Measurements from ENCODE around the gene MAZ.
"Not testable (repeated sequence)": the region's sequence is repeated elsewhere in the genome, so short reads cannot be mapped to it uniquely, and the experiment has no call there.

Gene MAZ

DNA sequence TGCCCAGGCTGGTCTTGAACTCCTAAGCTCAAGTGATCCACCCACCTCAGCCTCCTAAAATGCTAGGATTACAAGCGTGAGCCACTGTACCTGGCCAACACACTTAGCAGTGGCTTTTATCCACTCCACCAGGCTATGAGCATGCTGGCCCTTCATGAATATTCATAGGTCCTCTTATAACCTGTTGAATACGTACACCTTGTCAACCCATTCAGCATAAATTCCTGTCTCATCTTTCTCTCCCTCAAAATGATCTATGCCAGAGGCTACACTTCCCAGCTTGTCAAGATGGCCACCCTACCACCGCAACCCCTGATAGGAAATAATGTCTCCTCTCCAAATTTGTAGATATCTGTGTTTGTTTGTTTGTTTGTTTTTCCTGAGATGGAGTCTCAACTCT, 39.3 kb upstream of the MAZ start:
- Histone ChIP-seq H3K4me3 (ENCODE audit: insufficient read depth, low read depth, low read length) (no peak overlapping the region), H3K9me3 (ENCODE audit: control insufficient read depth, low read length) (no peaks in the 10 kb centered on the region), H3K27ac (ENCODE audit: insufficient read depth, low read depth, low read length, poor library complexity, severe bottlenecking) (no peak overlapping the region), H3K27me3 (ENCODE audit: control insufficient read depth, insufficient read depth, low read length, poor library complexity, severe bottlenecking) (no peaks in the 10 kb centered on the region), H3K4me1 (ENCODE audit: control insufficient read depth, insufficient read depth, low read length) (no peaks in the 10 kb centered on the region), H3K36me3 (ENCODE audit: control insufficient read depth, insufficient read depth, low read length) (no peaks in the 10 kb centered on the region)
- 92 to 94% methylated on average over 3 of the region's 3 CpGs for WGBS, 2 experiments

DNA sequence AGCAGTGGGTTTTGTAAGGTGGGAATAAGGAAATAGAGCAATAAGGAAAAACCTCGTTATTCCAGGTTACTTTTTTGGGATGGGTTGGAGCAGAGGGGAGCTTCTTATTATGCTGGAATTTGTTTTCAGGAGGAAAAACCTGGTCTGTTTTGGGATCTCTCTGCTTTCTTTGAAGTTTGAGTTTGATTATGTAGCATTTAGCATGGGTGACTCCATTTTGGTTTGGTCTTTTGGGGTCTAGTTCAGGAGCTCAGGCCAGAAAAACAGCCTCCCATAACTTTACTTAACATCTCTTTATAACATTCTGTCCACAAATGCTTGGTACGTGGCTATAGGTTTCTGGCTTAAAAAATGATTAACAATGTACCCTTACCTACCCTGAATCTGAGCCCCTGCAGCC, 36.8 kb upstream of the MAZ start:
- no peak overlapping the region for H3K4me3 ChIP-seq (ENCODE audit: insufficient read depth, low read depth, low read length)
- no peaks in the 10 kb centered on the region for H3K4me1 ChIP-seq (ENCODE audit: control insufficient read depth, insufficient read depth, low read length)
- H3K27ac ChIP-seq (ENCODE audit: insufficient read depth, low read depth, low read length, poor library complexity, severe bottlenecking), result no peak overlapping the region
- 91 to 92% methylated on average over 2 of the region's 2 CpGs for WGBS, 2 experiments
- no peaks in the 10 kb centered on the region for H3K27me3 ChIP-seq (ENCODE audit: control insufficient read depth, insufficient read depth, low read length, poor library complexity, severe bottlenecking)
- no peaks in the 10 kb centered on the region for H3K9me3 ChIP-seq (ENCODE audit: control insufficient read depth, low read length)
- H3K36me3 ChIP-seq (ENCODE audit: control insufficient read depth, insufficient read depth, low read length), result no peaks in the 10 kb centered on the region

DNA sequence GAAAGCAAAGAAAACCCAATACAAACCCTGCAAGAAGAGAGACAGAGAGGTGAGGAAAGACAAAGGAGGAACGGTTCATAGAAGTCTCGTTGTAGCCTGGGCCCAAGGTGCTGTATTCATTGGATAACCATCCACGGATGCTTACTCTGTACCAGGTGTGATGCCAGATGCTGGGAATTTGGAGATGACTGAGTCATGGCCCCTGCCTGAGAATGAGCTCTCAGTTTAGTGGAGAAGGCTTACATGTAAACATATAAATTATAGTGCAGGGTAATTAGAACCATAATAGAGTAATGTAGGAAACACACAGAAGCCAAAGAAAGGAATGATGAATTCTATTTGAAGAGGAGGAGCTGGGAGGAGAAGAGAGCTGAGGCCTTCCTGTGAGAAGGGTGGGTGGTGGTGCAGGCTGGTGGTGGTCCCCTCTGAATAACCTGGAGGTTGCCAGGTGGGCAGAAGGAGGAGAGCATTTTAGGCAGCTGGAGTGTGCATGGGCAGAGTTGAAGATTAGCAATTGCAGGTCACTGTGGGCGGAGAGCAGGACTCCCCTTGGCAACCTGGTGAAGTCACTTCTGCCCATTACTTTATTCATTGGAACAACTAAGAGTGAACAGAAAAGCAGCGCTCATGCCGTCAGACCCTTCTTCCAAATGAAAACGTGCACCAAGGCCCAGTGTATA, 35.9 kb upstream of the MAZ start:
- 93 to 94% methylated on average over 7 of the region's 7 CpGs for WGBS, 2 experiments
- H3K27me3 ChIP-seq (ENCODE audit: control insufficient read depth, insufficient read depth, low read length, poor library complexity, severe bottlenecking), result no peaks in the 10 kb centered on the region
- no peaks in the 10 kb centered on the region for H3K4me1 ChIP-seq (ENCODE audit: control insufficient read depth, insufficient read depth, low read length)
- no peaks in the 10 kb centered on the region for H3K9me3 ChIP-seq (ENCODE audit: control insufficient read depth, low read length)
- no peak overlapping the region for H3K27ac ChIP-seq (ENCODE audit: insufficient read depth, low read depth, low read length, poor library complexity, severe bottlenecking)
- no peak overlapping the region for H3K4me3 ChIP-seq (ENCODE audit: insufficient read depth, low read depth, low read length)
- no peaks in the 10 kb centered on the region for H3K36me3 ChIP-seq (ENCODE audit: control insufficient read depth, insufficient read depth, low read length)

DNA sequence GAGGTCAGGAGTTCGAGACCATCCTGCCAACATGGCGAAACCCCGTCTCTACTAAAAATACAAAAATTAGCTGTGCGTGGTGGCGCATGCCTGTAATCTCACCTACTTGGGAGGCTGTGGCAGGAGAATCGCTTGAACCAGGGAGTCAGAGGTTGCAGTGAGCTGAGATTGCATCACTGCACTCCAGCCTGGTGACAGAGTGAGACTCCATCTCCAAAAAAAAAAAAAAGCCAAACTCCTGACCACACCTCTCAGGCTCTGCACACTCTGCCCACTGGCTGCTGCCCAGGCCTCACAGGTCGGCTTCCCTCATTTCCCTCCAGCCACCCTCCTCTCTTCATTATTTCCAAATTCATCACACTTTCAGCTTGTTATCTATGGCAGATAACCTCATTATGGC, 34.0 kb upstream of the MAZ start:
- 91 to 93% methylated on average over 7 of the region's 7 CpGs for WGBS, 2 experiments
- H3K4me3 ChIP-seq (ENCODE audit: insufficient read depth, low read depth, low read length); H3K36me3 ChIP-seq (ENCODE audit: control insufficient read depth, insufficient read depth, low read length); H3K27me3 ChIP-seq (ENCODE audit: control insufficient read depth, insufficient read depth, low read length, poor library complexity, severe bottlenecking); H3K27ac ChIP-seq (ENCODE audit: insufficient read depth, low read depth, low read length, poor library complexity, severe bottlenecking); H3K9me3 ChIP-seq (ENCODE audit: control insufficient read depth, low read length); H3K4me1 ChIP-seq (ENCODE audit: control insufficient read depth, insufficient read depth, low read length): not testable (repeated sequence)

DNA sequence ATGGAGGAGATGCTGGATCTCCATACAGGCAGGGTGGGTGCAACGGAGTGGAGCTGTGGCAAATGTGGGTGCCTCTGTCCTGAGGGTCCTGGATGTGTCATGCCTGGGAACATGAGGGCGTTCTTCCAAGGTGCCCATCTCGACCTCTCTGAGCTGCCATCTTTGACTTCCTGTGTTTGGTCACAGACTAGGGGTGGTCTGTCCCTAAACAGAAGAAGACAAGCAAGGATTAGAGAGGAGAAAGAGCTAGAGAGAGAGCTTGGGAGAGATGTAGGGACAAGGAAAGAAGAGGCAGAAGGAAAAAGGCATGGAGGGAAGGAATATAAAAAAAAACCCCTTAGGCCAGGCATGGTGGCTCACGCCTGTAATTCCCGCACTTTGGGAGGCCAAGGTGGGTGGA, 31.6 kb upstream of the MAZ start:
- Histone ChIP-seq H3K4me3 (ENCODE audit: insufficient read depth, low read depth, low read length) (no peak overlapping the region), H3K27ac (ENCODE audit: insufficient read depth, low read depth, low read length, poor library complexity, severe bottlenecking) (no peak overlapping the region), H3K9me3 (ENCODE audit: control insufficient read depth, low read length) (no peaks in the 10 kb centered on the region), H3K4me1 (ENCODE audit: control insufficient read depth, insufficient read depth, low read length) (no peaks in the 10 kb centered on the region), H3K36me3 (ENCODE audit: control insufficient read depth, insufficient read depth, low read length) (no peaks in the 10 kb centered on the region), H3K27me3 (ENCODE audit: control insufficient read depth, insufficient read depth, low read length, poor library complexity, severe bottlenecking) (peaks cover 5% of the 10 kb centered on the region)
- WGBS, 2 experiments, result 90 to 92% methylated on average over 5 of the region's 5 CpGs

DNA sequence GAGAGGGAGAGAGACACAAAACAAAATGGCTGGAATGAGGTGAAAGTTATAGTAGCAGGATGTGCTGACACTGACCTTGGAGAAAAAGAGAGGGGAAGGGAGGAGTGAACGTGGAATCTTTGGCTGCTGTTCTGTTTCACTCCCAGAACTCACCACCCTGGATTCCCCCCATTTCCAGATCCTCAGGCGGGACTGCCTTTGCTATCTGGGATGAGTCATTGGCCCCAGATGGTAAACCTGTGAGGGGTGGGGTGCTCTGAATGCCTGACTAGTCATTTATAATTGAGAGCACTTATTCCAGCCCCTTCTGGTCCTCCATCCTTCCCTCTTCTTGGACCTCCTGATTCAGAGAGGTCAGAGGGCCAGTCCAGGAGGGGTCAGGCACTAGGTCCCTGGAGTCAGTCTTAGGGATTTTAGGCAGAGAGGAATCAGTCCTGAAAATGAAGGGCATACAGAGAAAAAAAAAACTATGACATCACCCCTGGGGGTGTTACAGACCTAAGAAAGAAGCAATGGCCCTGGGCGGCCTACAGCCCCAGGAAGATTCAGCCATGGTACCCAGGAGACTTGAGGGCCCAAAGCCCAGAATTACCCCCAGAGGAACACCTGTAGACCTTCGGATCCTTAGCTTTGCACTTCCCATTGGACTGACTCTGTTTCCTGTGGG, 30.5 kb upstream of the MAZ start:
- WGBS, 2 experiments, result 80 to 84% methylated on average over 4 of the region's 4 CpGs
- peaks cover 5% of the 10 kb centered on the region for H3K27me3 ChIP-seq (ENCODE audit: control insufficient read depth, insufficient read depth, low read length, poor library complexity, severe bottlenecking)
- H3K4me1 ChIP-seq (ENCODE audit: control insufficient read depth, insufficient read depth, low read length), result no peaks in the 10 kb centered on the region
- H3K36me3 ChIP-seq (ENCODE audit: control insufficient read depth, insufficient read depth, low read length), result no peaks in the 10 kb centered on the region
- no peak overlapping the region for H3K4me3 ChIP-seq (ENCODE audit: insufficient read depth, low read depth, low read length)
- no peak overlapping the region for H3K27ac ChIP-seq (ENCODE audit: insufficient read depth, low read depth, low read length, poor library complexity, severe bottlenecking)
- no peaks in the 10 kb centered on the region for H3K9me3 ChIP-seq (ENCODE audit: control insufficient read depth, low read length)

DNA sequence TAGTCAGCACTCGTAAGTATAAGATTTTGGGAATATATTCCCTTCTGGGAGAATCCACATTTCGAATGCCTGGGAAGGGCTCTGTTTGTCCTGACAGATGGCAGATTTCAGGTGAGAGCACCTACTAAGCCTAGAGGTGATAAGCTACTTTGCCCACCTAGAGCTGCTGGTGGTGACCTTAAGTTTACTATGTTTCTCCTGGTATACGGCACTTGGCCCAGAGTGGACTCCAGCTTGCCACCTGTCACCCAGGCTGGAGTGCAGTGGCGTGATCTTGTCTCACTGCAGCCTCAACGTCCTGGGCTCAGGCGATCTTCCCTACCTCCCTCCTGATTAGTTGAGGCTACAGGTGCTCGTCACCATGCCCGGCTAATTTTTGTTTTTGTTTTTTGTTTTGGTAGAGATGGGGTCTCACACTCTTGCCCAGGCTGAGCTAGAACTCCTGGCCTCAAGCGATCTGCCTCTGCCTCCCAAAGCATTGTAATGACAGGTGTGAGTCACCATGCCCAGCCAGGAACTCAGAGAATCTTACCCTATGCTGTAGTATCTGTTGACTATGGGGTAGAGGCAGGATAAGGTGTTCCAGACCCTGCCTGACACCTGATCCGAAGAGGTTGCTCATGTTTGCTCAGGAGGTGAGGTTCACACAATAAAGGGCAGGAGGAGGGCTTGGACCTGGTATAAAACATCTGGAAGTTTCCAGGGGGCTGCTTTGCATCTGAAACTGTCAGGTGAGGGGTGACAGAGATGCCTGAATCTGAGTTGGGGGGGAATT, 28.6 kb upstream of the MAZ start, which contains the start of gene ZG16:
ZG16 (plus strand) TSS at position 681 of the 775 bp plus-strand sequence. CDS start 1,011 bp downstream, outside the sequence.
- no peaks in the 10 kb centered on the region for H3K36me3 ChIP-seq (ENCODE audit: control insufficient read depth, insufficient read depth, low read length)
- WGBS, 2 experiments, result 77 to 79% methylated on average over 8 to 10 of the region's 10 CpGs
- no peaks in the 10 kb centered on the region for H3K4me1 ChIP-seq (ENCODE audit: control insufficient read depth, insufficient read depth, low read length)
- no peak within 1 kb of the TSS for H3K4me3 ChIP-seq (ENCODE audit: insufficient read depth, low read depth, low read length)
- peaks cover 5% of the 10 kb centered on the region for H3K27me3 ChIP-seq (ENCODE audit: control insufficient read depth, insufficient read depth, low read length, poor library complexity, severe bottlenecking)
- no peaks in the 10 kb centered on the region for H3K9me3 ChIP-seq (ENCODE audit: control insufficient read depth, low read length)
- H3K27ac ChIP-seq (ENCODE audit: insufficient read depth, low read depth, low read length, poor library complexity, severe bottlenecking), result no peak within 1 kb of the TSS

DNA sequence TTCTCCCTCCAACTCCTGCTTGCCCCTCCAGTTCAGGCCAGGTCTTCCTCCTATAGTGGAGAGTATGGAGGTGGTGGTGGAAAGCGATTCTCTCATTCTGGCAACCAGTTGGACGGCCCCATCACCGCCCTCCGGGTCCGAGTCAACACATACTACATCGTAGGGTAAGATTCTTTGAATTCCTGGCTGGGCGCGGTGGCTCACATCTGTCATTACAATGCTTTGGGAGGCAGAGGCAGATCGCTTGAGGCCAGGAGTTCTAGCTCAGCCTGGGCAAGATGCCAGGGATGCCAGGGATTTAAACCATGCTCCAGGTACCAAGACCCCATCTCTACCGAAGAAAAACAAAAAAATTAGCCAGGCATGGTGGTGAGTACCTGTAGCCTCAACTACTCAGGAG, 26.9 kb upstream of the MAZ start:
- no peak overlapping the region for H3K4me3 ChIP-seq (ENCODE audit: insufficient read depth, low read depth, low read length)
- peaks cover 5% of the 10 kb centered on the region for H3K27me3 ChIP-seq (ENCODE audit: control insufficient read depth, insufficient read depth, low read length, poor library complexity, severe bottlenecking)
- H3K27ac ChIP-seq (ENCODE audit: insufficient read depth, low read depth, low read length, poor library complexity, severe bottlenecking), result no peak overlapping the region
- WGBS, 2 experiments, result 77 to 78% methylated on average over 10 of the region's 10 CpGs
- H3K36me3 ChIP-seq (ENCODE audit: control insufficient read depth, insufficient read depth, low read length), result no peaks in the 10 kb centered on the region
- H3K4me1 ChIP-seq (ENCODE audit: control insufficient read depth, insufficient read depth, low read length), result no peaks in the 10 kb centered on the region
- no peaks in the 10 kb centered on the region for H3K9me3 ChIP-seq (ENCODE audit: control insufficient read depth, low read length)

DNA sequence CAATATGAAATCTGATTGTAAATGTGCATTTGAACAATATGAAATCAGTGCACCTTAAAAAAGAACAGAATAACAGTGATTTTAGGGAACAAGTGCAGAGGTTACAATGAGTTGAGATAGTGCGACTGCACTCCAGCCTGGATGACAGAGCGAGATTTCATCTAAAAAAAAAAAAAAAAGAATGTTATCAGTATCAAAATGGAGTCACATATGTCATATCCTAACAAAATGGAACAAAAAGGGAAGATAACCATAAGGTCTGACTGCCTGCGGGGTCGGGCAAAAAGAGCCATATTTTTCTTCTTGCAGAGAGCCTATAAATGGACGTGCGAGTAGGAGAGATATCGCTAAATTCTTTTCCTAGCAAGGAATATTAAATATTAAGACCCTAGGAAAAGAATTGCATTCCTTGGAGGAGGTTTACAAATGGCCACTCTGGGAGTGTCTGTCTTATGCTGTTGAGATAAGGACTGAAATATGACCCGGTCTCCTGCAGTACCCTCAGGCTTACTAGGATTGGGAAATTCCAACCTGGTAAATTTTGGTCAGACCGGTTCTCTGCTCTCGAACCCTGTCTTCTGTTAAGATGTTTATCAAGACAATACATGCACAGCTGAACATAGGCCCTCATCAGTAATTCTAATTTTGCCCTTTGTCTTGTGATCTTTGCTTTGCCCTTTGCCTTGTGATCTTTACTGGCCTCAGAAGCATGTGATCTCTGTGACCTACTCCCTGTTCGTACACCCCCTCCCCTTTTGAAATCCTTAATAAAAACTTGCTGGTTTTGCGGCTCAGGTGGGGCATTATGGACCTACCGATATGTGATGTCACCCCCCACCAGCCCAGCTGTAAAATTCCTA, 23.0 kb upstream of the MAZ start:
- H3K4me1 ChIP-seq (ENCODE audit: control insufficient read depth, insufficient read depth, low read length); H3K27ac ChIP-seq (ENCODE audit: insufficient read depth, low read depth, low read length, poor library complexity, severe bottlenecking): not testable (repeated sequence)
- WGBS, 2 experiments, result 89 to 90% methylated on average over 13 of the region's 13 CpGs

More for the DNA sequence above, 23.0 kb upstream of the MAZ start:
- H3K9me3 ChIP-seq (ENCODE audit: control insufficient read depth, low read length); H3K36me3 ChIP-seq (ENCODE audit: control insufficient read depth, insufficient read depth, low read length); H3K4me3 ChIP-seq (ENCODE audit: insufficient read depth, low read depth, low read length); H3K27me3 ChIP-seq (ENCODE audit: control insufficient read depth, insufficient read depth, low read length, poor library complexity, severe bottlenecking): not testable (repeated sequence)
